ENCODE data around the gene ZNF518A.
"Not testable (repeated sequence)": the region's sequence is repeated elsewhere in the genome, so short reads cannot be mapped to it uniquely, and the experiment has no call there.

DNA sequence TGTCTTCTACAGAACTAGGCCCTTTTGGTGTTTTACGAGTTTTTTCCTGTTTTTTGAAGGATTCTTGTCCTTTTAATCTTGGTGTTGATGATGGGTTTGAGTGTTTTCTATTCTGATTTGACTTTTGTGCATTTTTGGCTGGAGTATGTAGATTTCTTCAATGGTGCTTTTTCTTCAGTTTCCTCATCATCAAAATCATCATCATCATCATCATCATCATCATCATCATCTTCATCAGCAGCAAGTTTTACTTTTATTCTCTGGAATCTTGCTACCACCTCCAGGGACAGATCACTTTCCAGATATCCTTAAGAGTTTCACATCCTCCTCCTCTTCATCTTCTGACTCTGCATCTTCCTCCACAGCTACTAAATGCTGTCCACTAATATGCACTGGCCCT, 59.4 kb downstream of the ZNF518A start:
- not testable (repeated sequence) for TF ChIP-seq TBP (IDR thresholded peaks at IDR 0.05; ENCODE audit: low read depth, low read length); POLR2AphosphoS5 (IDR thresholded peaks at IDR 0.05; ENCODE audit: low read depth, low read length); CHD2 (IDR thresholded peaks at IDR 0.05; ENCODE audit: low read length); EZH2 (IDR thresholded peaks at IDR 0.05; ENCODE audit: low read depth, low read length, severe bottlenecking); KDM5A (IDR thresholded peaks at IDR 0.05; ENCODE audit: low read length)
- TF ChIP-seq, protein P1, sequence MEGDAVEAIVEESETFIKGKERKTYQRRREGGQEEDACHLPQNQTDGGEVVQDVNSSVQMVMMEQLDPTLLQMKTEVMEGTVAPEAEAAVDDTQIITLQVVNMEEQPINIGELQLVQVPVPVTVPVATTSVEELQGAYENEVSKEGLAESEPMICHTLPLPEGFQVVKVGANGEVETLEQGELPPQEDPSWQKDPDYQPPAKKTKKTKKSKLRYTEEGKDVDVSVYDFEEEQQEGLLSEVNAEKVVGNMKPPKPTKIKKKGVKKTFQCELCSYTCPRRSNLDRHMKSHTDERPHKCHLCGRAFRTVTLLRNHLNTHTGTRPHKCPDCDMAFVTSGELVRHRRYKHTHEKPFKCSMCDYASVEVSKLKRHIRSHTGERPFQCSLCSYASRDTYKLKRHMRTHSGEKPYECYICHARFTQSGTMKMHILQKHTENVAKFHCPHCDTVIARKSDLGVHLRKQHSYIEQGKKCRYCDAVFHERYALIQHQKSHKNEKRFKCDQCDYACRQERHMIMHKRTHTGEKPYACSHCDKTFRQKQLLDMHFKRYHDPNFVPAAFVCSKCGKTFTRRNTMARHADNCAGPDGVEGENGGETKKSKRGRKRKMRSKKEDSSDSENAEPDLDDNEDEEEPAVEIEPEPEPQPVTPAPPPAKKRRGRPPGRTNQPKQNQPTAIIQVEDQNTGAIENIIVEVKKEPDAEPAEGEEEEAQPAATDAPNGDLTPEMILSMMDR (IDR thresholded peaks at IDR 0.05; ENCODE audit: control extremely low read depth in 1 of 3, insufficient read depth in 1 of 3, low read depth in 1 of 3, low read length in 3 of 3): not testable (repeated sequence)

All from H1 (cell line).